HUES48 (cell line): ENCODE data around the gene AUP1.

ENCODE experiments used
- H3K27ac ChIP-seq: one replicate; pipeline ENCODE4 v1.7.0; 2013; ENCODE audit warnings: low read depth, low read length, inconsistent platforms
- H3K27me3 ChIP-seq: 2 replicates; pipeline ENCODE4 v1.6.1; 2013; ENCODE audit warnings: mild to moderate bottlenecking, low read length; ENCODE audit not compliant: control insufficient read depth, insufficient read depth
- H3K36me3 ChIP-seq: 2 replicates; pipeline ENCODE4 v1.6.1; 2013; ENCODE audit warnings: low read length; ENCODE audit not compliant: control insufficient read depth, insufficient read depth
- H3K4me1 ChIP-seq: 2 replicates; pipeline ENCODE4 v1.6.1; 2013; ENCODE audit warnings: mild to moderate bottlenecking, low read length; ENCODE audit not compliant: control insufficient read depth, insufficient read depth
- H3K4me3 ChIP-seq: 2 replicates; pipeline ENCODE4 v1.5.1; 2013; ENCODE audit warnings: mild to moderate bottlenecking, low read depth, low read length
- H3K9ac ChIP-seq: 2 replicates; pipeline ENCODE4 v1.6.1; 2013; ENCODE audit warnings: mild to moderate bottlenecking, low read depth, low read length, moderate library complexity
- H3K9me3 ChIP-seq: 2 replicates; pipeline ENCODE4 v1.6.1; 2013; ENCODE audit warnings: low read length; ENCODE audit not compliant: control insufficient read depth, insufficient read depth

The AUP1 gene

GRCh38 chr2:74524955-74525716 is 4.4 kb downstream of the AUP1 start:
- Histone ChIP-seq H3K27ac (no peak overlapping the region), H3K4me3 (no peak overlapping the region), H3K9me3 (no peaks in the 10 kb centered on the region), H3K9ac (no peak overlapping the region), H3K27me3 (peaks cover 18% of the 10 kb centered on the region), H3K4me1 (peaks cover 4% of the 10 kb centered on the region; the same call in 1 of the 2 replicates), H3K36me3 (peaks cover 28% of the 10 kb centered on the region)

GRCh38 chr2:74524005-74524404 is 5.5 kb downstream of the AUP1 start:
- H3K4me1 ChIP-seq, result peaks cover 4% of the 10 kb centered on the region; the same call in 1 of the 2 replicates
- no peak overlapping the region for H3K27ac ChIP-seq
- H3K27me3 ChIP-seq, result peaks cover 29% of the 10 kb centered on the region
- H3K4me3 ChIP-seq, result no peak overlapping the region
- H3K36me3 ChIP-seq, result peaks cover 28% of the 10 kb centered on the region
- H3K9ac ChIP-seq, result no peak overlapping the region
- no peaks in the 10 kb centered on the region for H3K9me3 ChIP-seq

- Histone ChIP-seq H3K27ac (no peak overlapping the region), H3K4me1 (no peaks in the 10 kb centered on the region), H3K9me3 (no peaks in the 10 kb centered on the region), H3K4me3 (no peak overlapping the region), H3K27me3 (peaks cover 44% of the 10 kb centered on the region), H3K9ac (no peak overlapping the region), H3K36me3 (peaks cover 20% of the 10 kb centered on the region)
These were observed 7.0 kb downstream of the AUP1 start for GRCh38 chr2:74522516-74522915.

GRCh38 chr2:74516650-74517049 is 12.9 kb downstream of the AUP1 start:
- Histone ChIP-seq H3K4me1 (peaks cover 7% of the 10 kb centered on the region), H3K9me3 (peaks cover 7% of the 10 kb centered on the region), H3K27ac (no peak overlapping the region), H3K4me3 (no peak overlapping the region), H3K36me3 (no peaks in the 10 kb centered on the region), H3K27me3 (peaks cover 88% of the 10 kb centered on the region), H3K9ac (no peak overlapping the region)

GRCh38 chr2:74515981-74516633 is 13.4 kb downstream of the AUP1 start:
- H3K4me3 ChIP-seq, result peak overlapping the region; percentile 28; the same call in 1 of the 2 replicates

GRCh38 chr2:74515271-74515980 is 14.1 kb downstream of the AUP1 start:
- H3K36me3 ChIP-seq, result no peaks in the 10 kb centered on the region
- H3K4me3 ChIP-seq, result peak overlapping the region; percentile 28; the same call in 1 of the 2 replicates
- peaks cover 100% of the 10 kb centered on the region for H3K27me3 ChIP-seq
- no peak overlapping the region for H3K9ac ChIP-seq
- H3K4me1 ChIP-seq, result peaks cover 7% of the 10 kb centered on the region
- H3K27ac ChIP-seq, result no peak overlapping the region
- H3K9me3 ChIP-seq, result peaks cover 7% of the 10 kb centered on the region

More at GRCh38 chr2:74515981-74516633, 13.4 kb downstream of the AUP1 start:
- H3K36me3 ChIP-seq, result no peaks in the 10 kb centered on the region
- peaks cover 7% of the 10 kb centered on the region for H3K9me3 ChIP-seq
- no peak overlapping the region for H3K9ac ChIP-seq
- peaks cover 7% of the 10 kb centered on the region for H3K4me1 ChIP-seq
- H3K27ac ChIP-seq, result no peak overlapping the region
- H3K27me3 ChIP-seq, result peaks cover 94% of the 10 kb centered on the region

- Histone ChIP-seq H3K4me3 (peak within 1 kb of the TSS; percentile 57), H3K9ac (no peak within 1 kb of the TSS), H3K27me3 (peaks cover 100% of the 10 kb centered on the region), H3K4me1 (peaks cover 7% of the 10 kb centered on the region), H3K36me3 (no peaks in the 10 kb centered on the region), H3K9me3 (peaks cover 7% of the 10 kb centered on the region), H3K27ac (no peak within 1 kb of the TSS)
These were observed 14.9 kb downstream of the AUP1 start, which contains the start of gene TLX2 for GRCh38 chr2:74514368-74515270. TLX2 (plus strand) TSS chr2:74514450; CDS start chr2:74514807, 357 bp downstream.

GRCh38 chr2:74513605-74514367 is 15.7 kb downstream of the AUP1 start:
- peaks cover 7% of the 10 kb centered on the region for H3K9me3 ChIP-seq
- H3K36me3 ChIP-seq, result no peaks in the 10 kb centered on the region
- H3K27ac ChIP-seq, result no peak overlapping the region
- peak overlapping the region; percentile 57 for H3K4me3 ChIP-seq
- peaks cover 8% of the 10 kb centered on the region for H3K4me1 ChIP-seq
- no peak overlapping the region for H3K9ac ChIP-seq
- H3K27me3 ChIP-seq, result peaks cover 100% of the 10 kb centered on the region

GRCh38 chr2:74512744-74513604 is 16.5 kb downstream of the AUP1 start:
- Histone ChIP-seq H3K27me3 (peaks cover 96% of the 10 kb centered on the region), H3K36me3 (no peaks in the 10 kb centered on the region), H3K9me3 (peaks cover 7% of the 10 kb centered on the region), H3K27ac (no peak overlapping the region), H3K9ac (no peak overlapping the region), H3K4me1 (peaks cover 13% of the 10 kb centered on the region), H3K4me3 (peak overlapping the region; percentile 57)
